ENCODE results near the gene LRRIQ1. TPM values are rescaled to one million over a fixed set of nuclear protein-coding genes. Genes with fewer than 3 reads are reported as not detected.

Gene LRRIQ1
- total and polyA plus RNA-seq, 2 experiments from 2014 or later = 1.4 to 4.0 TPM

DNA sequence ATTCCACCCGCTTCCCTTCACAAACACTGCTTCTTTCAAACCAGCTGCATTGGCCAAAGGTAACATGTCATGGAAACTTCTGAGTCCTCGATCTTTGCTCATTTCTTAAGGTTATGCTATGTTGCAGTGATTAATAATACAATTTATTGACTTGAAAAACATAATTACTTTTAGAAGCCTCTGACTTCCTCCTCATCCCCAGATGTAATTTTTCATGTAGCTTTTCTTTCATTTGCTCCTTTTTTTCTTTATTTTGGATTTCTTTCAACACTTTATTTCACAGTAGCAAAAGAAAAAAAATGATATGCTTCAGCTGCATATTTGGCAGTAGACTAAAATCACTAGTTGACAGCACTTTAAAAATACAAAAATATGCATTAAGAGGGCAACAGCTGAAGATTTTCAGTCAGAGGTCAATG lies 116.2 kb downstream of the LRRIQ1 start:
- TF ChIP-seq STAT1 (IDR thresholded peaks at IDR 0.05; ENCODE audit: unreplicated experiment) (no peak), CREB1 (CRISPR knock-in tag; IDR thresholded peaks at IDR 0.05; ENCODE audit: low read depth) (no peak), JUNB (IDR thresholded peaks at IDR 0.05; ENCODE audit: unreplicated experiment) (no peak), POLR2AphosphoS5 (IDR thresholded peaks at IDR 0.05; ENCODE audit: low read depth) (no peak), NANOG (IDR thresholded peaks at IDR 0.05; ENCODE audit: borderline replicate concordance) (no peak), ZNF114 (CRISPR knock-in tag; IDR thresholded peaks at IDR 0.05) (no peak), ZNF331 (CRISPR knock-in tag; IDR thresholded peaks at IDR 0.05; ENCODE audit: low read depth) (no peak), EZH2 (IDR thresholded peaks at IDR 0.05; ENCODE audit: low read depth, unreplicated experiment) (no peak)
- TF ChIP-seq, protein P1, sequence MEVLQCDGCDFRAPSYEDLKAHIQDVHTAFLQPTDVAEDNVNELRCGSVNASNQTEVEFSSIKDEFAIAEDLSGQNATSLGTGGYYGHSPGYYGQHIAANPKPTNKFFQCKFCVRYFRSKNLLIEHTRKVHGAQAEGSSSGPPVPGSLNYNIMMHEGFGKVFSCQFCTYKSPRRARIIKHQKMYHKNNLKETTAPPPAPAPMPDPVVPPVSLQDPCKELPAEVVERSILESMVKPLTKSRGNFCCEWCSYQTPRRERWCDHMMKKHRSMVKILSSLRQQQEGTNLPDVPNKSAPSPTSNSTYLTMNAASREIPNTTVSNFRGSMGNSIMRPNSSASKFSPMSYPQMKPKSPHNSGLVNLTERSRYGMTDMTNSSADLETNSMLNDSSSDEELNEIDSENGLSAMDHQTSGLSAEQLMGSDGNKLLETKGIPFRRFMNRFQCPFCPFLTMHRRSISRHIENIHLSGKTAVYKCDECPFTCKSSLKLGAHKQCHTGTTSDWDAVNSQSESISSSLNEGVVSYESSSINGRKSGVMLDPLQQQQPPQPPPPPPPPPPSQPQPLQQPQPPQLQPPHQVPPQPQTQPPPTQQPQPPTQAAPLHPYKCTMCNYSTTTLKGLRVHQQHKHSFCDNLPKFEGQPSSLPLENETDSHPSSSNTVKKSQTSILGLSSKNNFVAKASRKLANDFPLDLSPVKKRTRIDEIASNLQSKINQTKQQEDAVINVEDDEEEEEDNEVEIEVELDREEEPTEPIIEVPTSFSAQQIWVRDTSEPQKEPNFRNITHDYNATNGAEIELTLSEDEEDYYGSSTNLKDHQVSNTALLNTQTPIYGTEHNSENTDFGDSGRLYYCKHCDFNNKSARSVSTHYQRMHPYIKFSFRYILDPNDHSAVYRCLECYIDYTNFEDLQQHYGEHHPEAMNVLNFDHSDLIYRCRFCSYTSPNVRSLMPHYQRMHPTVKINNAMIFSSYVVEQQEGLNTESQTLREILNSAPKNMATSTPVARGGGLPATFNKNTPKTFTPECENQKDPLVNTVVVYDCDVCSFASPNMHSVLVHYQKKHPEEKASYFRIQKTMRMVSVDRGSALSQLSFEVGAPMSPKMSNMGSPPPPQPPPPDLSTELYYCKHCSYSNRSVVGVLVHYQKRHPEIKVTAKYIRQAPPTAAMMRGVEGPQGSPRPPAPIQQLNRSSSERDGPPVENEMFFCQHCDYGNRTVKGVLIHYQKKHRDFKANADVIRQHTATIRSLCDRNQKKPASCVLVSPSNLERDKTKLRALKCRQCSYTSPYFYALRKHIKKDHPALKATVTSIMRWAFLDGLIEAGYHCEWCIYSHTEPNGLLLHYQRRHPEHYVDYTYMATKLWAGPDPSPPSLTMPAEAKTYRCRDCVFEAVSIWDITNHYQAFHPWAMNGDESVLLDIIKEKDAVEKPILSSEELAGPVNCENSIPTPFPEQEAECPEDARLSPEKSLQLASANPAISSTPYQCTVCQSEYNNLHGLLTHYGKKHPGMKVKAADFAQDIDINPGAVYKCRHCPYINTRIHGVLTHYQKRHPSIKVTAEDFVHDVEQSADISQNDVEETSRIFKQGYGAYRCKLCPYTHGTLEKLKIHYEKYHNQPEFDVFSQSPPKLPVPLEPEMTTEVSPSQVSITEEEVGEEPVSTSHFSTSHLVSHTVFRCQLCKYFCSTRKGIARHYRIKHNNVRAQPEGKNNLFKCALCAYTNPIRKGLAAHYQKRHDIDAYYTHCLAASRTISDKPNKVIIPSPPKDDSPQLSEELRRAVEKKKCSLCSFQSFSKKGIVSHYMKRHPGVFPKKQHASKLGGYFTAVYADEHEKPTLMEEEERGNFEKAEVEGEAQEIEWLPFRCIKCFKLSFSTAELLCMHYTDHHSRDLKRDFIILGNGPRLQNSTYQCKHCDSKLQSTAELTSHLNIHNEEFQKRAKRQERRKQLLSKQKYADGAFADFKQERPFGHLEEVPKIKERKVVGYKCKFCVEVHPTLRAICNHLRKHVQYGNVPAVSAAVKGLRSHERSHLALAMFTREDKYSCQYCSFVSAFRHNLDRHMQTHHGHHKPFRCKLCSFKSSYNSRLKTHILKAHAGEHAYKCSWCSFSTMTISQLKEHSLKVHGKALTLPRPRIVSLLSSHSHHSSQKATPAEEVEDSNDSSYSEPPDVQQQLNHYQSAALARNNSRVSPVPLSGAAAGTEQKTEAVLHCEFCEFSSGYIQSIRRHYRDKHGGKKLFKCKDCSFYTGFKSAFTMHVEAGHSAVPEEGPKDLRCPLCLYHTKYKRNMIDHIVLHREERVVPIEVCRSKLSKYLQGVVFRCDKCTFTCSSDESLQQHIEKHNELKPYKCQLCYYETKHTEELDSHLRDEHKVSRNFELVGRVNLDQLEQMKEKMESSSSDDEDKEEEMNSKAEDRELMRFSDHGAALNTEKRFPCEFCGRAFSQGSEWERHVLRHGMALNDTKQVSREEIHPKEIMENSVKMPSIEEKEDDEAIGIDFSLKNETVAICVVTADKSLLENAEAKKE (CRISPR knock-in tag; IDR thresholded peaks at IDR 0.05) = no peak
- TF ChIP-seq, protein P2, sequence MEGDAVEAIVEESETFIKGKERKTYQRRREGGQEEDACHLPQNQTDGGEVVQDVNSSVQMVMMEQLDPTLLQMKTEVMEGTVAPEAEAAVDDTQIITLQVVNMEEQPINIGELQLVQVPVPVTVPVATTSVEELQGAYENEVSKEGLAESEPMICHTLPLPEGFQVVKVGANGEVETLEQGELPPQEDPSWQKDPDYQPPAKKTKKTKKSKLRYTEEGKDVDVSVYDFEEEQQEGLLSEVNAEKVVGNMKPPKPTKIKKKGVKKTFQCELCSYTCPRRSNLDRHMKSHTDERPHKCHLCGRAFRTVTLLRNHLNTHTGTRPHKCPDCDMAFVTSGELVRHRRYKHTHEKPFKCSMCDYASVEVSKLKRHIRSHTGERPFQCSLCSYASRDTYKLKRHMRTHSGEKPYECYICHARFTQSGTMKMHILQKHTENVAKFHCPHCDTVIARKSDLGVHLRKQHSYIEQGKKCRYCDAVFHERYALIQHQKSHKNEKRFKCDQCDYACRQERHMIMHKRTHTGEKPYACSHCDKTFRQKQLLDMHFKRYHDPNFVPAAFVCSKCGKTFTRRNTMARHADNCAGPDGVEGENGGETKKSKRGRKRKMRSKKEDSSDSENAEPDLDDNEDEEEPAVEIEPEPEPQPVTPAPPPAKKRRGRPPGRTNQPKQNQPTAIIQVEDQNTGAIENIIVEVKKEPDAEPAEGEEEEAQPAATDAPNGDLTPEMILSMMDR (conservative IDR thresholded peaks at IDR 0.05; ENCODE audit: low read depth in 2 of 2) = no peak
- no peak overlapping the region for H2AFZ ChIP-seq
- H3K4me3 ChIP-seq = no peak overlapping the region
- DNase-seq (ENCODE audit: low spot score) = no peak
- H3K27ac ChIP-seq (ENCODE audit: low read depth) = no peak overlapping the region
- Mint-ChIP-seq H3K36me3 (ENCODE audit: low read depth) (no peaks in the 10 kb centered on the region), H3K4me3 (no peak overlapping the region), H3K9me3 (no peaks in the 10 kb centered on the region), H3K27ac (0 out of 2 replicates have a peak overlapping the region, but pooled peaks have one; percentile 2), H3K27me3 (ENCODE audit: insufficient read depth, low read depth, poor library complexity) (no peaks in the 10 kb centered on the region), H3K4me1 (peaks cover 5% of the 10 kb centered on the region; the same call in 2 of the 3 replicates)
- no peak for ATAC-seq
- H4K20me1 ChIP-seq (replicated peaks; ENCODE audit: insufficient read depth) = no peaks in the 10 kb centered on the region
- no peaks in the 10 kb centered on the region for H3K4me1 ChIP-seq (ENCODE audit: insufficient read depth)
- H3K36me3 ChIP-seq (ENCODE audit: insufficient read depth) = no peaks in the 10 kb centered on the region
- H3K79me2 ChIP-seq (replicated peaks; ENCODE audit: insufficient read depth) = no peaks in the 10 kb centered on the region
- no peak overlapping the region for H3K4me2 ChIP-seq
- no peaks in the 10 kb centered on the region for H3K9me2 ChIP-seq (ENCODE audit: insufficient read depth)
- H3F3A ChIP-seq (replicated peaks; ENCODE audit: low read depth) = no peaks in the 10 kb centered on the region
- H3K27me3 ChIP-seq (ENCODE audit: insufficient read depth) = no peaks in the 10 kb centered on the region

Data from GM23338 (cell line).